Kidney epithelial cell (primary cell): ENCODE data around the gene PPARGC1A. TPM values are rescaled to one million over a fixed set of nuclear protein-coding genes. Genes with fewer than 3 reads are reported as not detected.

Experiments used
- DNase-seq: peaks from one replicate; pipeline ENCODE4 v3.0.0-alpha.2; 2010; ENCODE audit warnings: low read depth
- H3K27me3 ChIP-seq: 2 replicates; pipeline ENCODE4 v1.6.0; 2011; ENCODE audit warnings: low read length; ENCODE audit not compliant: control insufficient read depth, insufficient read depth
- H3K36me3 ChIP-seq: 2 replicates; pipeline ENCODE4 v1.5.1; 2011; ENCODE audit warnings: low read length; ENCODE audit not compliant: control insufficient read depth, insufficient read depth
- H3K4me3 ChIP-seq: 2 replicates; pipeline ENCODE4 v1.5.1; 2011; ENCODE audit warnings: low read depth, mild to moderate bottlenecking, control low read depth, low read length
- CTCF ChIP-seq: IDR thresholded peaks from 2 replicates; pipeline ENCODE4 v1.5.1; 2011; ENCODE audit warnings: mild to moderate bottlenecking, moderate library complexity, low read length, control low read depth, inconsistent platforms; ENCODE audit not compliant: insufficient read depth, poor library complexity, severe bottlenecking
- total RNA-seq: library from RNA; depleted of rRNA; stranded (reverse); fragments of >200 nt; gene quantifications from 2 replicates; pipeline ENCODE4 v1.2.3, GENCODE V29; 2015

Gene PPARGC1A
- total RNA-seq, 1 donor from 2014 or later = 3.3 TPM

DNA sequence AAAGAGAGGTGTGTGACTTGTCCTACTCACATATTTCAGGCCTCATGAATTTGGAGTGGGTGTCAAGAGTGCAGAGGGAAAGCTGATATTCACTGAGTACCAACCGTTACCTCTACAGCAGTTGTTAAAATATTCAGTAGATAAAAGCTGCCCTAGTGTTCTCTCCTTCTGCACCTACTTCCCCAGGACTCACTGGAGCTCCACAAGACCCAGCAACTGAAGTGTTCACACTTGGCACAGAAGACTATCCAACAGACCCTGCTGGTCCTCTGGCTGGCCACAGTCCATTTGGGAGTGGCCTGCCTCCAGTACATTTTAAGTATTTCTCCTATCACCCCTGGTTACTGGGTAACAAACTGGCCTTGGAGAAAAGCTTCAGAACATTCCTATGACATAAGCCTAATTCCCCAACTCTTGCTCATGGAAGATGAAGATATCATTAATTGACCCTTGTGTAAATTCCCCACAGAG, 70.8 kb downstream of the PPARGC1A start:
- TF ChIP-seq CTCF = no peak
- H3K27me3 ChIP-seq = no peaks in the 10 kb centered on the region
- DNase-seq = peak; percentile 47
- H3K4me3 ChIP-seq = no peak overlapping the region
- H3K36me3 ChIP-seq = no peaks in the 10 kb centered on the region

DNA sequence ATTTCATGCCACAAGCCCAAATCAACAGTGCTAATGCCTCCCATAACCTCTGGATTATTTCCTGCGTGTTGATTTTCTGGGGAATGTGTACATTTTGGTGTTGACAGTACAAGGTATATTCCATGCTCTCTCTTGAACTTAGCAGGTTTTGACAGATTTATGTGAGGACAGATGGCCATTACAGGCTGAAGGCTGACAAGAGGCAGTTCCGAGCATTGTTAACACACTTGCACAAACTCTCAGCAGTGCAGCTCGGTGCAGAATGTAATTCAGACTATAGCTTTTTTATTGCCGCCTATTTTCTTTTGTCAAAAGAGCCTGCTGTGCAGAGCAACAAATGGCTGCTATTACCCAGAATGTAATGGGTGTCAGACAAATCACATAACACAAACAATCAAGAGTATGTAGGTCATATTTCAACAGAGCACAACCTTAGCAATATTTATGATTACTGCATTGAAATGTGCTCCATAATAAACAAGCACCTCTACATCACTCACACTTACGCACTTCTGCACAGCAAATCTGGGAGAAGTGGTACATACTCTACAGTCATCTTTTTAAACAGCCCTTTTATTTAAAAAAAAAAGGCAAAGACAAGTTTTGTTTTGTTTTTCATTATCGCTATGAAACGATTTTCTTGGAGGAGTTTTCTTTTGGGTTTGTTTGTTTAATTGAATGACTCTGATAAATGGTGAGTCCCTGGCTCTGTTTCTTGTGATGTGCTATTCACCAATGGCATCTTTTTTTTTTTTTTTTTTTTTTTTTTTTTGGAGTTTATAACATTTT, 71.6 kb downstream of the PPARGC1A start:
- TF ChIP-seq CTCF = no peak
- Histone ChIP-seq H3K4me3 (no peak overlapping the region), H3K36me3 (no peaks in the 10 kb centered on the region), H3K27me3 (no peaks in the 10 kb centered on the region)
- DNase-seq = no peak

DNA sequence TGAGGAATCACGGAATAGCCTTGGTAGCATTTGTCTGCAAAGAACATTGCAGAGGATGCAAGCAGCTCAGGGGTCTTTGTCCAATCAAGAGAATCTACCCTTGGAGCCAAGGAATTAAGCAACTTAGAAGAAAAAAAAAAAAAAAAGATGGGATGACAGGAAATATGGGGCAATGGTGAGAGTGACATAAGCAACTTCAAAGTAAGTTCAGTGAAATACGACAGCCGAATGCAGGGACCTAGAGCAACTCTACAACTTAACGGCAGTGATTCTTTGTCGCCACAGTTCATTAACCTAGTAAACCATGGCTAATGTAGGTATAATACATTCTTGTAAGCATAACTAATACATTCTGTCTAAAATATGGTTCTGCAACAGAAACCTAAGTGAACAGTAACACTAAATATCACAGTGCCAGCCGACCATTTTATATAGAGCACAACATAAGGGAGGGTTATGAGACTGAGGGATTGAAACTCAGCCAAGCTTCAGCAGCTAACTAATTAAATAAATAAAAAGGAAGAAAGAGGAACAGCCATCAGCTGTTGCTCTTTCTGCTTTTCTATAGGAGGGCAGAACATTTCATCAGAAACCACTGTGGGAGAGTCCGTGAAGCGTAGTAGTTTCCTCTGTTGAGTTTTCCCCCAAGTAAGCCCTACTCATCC, 74.7 kb downstream of the PPARGC1A start:
- Histone ChIP-seq H3K27me3 (no peaks in the 10 kb centered on the region), H3K36me3 (no peaks in the 10 kb centered on the region), H3K4me3 (no peak overlapping the region)
- DNase-seq = peak; percentile 10
- no peak for TF ChIP-seq CTCF

- TF ChIP-seq CTCF = no peak
- no peaks in the 10 kb centered on the region for H3K27me3 ChIP-seq
- DNase-seq = no peak
- H3K36me3 ChIP-seq = no peaks in the 10 kb centered on the region
- H3K4me3 ChIP-seq = no peak overlapping the region
These were observed 75.3 kb downstream of the PPARGC1A start for GRCh38 chr4:23814587-23814986.

- DNase-seq = no peak
- H3K36me3 ChIP-seq = no peaks in the 10 kb centered on the region
- no peak for TF ChIP-seq CTCF
- H3K4me3 ChIP-seq = no peak overlapping the region
- H3K27me3 ChIP-seq = no peaks in the 10 kb centered on the region
These were observed 78.7 kb downstream of the PPARGC1A start for GRCh38 chr4:23811161-23811560.

- H3K4me3 ChIP-seq = no peak overlapping the region
- H3K27me3 ChIP-seq = no peaks in the 10 kb centered on the region
- no peak for DNase-seq
- no peaks in the 10 kb centered on the region for H3K36me3 ChIP-seq
- no peak for TF ChIP-seq CTCF
These were observed 84.4 kb downstream of the PPARGC1A start for GRCh38 chr4:23805450-23805851.
